HG02884 (cell line): Measurements from ENCODE around the gene ABCE1.

Experiments used
- ATAC-seq: cut with Tn5 transposase; IDR thresholded peaks from one replicate; pipeline ENCODE4 v1.9.1; 2021; ENCODE audit warnings: mild to moderate bottlenecking, moderate library complexity; ENCODE audit not compliant: unreplicated experiment

The ABCE1 gene

GRCh38 chr4:145097821-145098674 lies at the start of gene ABCE1, which contains the start of gene ANAPC10:
ABCE1 (plus strand) TSS chr4:145098311; CDS start chr4:145104413, 6,102 bp downstream.
ANAPC10 (minus strand) TSS chr4:145098196; CDS start chr4:145096099, 2,097 bp downstream.
- ATAC-seq: peak; percentile 71

- no peak for ATAC-seq
Observed at GRCh38 chr4:145048817-145049216, 49.3 kb upstream of the ABCE1 start.

- no peak for ATAC-seq
Observed at GRCh38 chr4:145049241-145049640, 48.9 kb upstream of the ABCE1 start.

- ATAC-seq: no peak
Observed at GRCh38 chr4:145055533-145056257, 42.4 kb upstream of the ABCE1 start.

GRCh38 chr4:145056325-145057130 lies 41.6 kb upstream of the ABCE1 start:
- no peak for ATAC-seq

GRCh38 chr4:145058256-145058655 lies 39.9 kb upstream of the ABCE1 start:
- ATAC-seq: no peak

- ATAC-seq: peak; percentile 74
Observed at GRCh38 chr4:145061318-145061920, 36.7 kb upstream of the ABCE1 start.

- ATAC-seq: no peak
Observed at GRCh38 chr4:145066063-145066501, 32.0 kb upstream of the ABCE1 start.

GRCh38 chr4:145069361-145069760 lies 28.8 kb upstream of the ABCE1 start:
- ATAC-seq: no peak

- ATAC-seq: no peak
Observed at GRCh38 chr4:145071560-145071959, 26.6 kb upstream of the ABCE1 start.

GRCh38 chr4:145075742-145076468 lies 22.2 kb upstream of the ABCE1 start:
- ATAC-seq: no peak

GRCh38 chr4:145076469-145076855 lies 21.6 kb upstream of the ABCE1 start:
- ATAC-seq: no peak

GRCh38 chr4:145081756-145082155 lies 16.4 kb upstream of the ABCE1 start:
- ATAC-seq: no peak

GRCh38 chr4:145083891-145084605 lies 14.1 kb upstream of the ABCE1 start:
- no peak for ATAC-seq

- ATAC-seq: no peak
Observed at GRCh38 chr4:145090380-145090779, 7.7 kb upstream of the ABCE1 start.

- ATAC-seq: no peak
Observed at GRCh38 chr4:145093638-145094037, 4.5 kb upstream of the ABCE1 start.

GRCh38 chr4:145097331-145097820 lies 735 bp upstream of the ABCE1 start:
- peak; percentile 4 for ATAC-seq

GRCh38 chr4:145098675-145099037 lies 545 bp downstream of the ABCE1 start:
- peak; percentile 17 for ATAC-seq

GRCh38 chr4:145099653-145100052 lies 1.5 kb downstream of the ABCE1 start:
- ATAC-seq: no peak
